ENCODE measurements around the gene RNF26.

Gene RNF26

DNA sequence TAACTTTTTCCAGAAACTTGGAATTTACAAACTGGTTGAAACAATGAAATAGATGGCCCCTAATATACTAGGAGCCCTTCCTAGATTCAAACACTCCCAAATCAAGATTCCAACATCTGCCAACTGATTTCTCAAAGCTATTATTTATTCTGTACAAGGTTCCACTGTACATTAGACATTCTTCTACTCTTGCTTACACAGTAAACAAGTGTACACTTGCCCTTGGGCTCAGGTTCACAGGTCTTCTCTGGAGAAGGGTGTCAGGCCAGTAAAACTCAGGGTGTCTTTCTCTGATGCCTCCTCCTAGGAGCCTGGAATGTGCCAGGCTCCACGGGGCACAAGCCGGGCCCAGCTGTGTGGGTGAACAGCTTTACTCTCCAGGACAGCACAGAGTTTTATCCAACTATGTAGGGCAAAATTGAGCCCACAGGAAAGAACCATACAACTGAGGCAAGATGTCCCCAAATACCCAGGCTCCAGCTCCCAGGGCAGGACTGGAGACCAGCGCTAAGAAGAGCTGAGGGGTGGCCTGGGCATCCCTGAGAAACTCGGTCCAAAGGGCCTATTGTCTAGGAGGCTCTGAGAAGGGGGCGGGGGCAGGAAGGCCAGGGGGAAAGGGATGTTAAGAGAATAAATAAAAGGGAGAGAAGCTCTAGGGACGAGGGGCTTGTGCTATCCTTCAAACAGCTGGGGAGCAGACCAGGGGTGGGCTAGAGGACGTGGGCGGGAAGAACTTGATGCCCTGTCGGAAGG lies 20.9 kb downstream of the RNF26 start:
- no peak for DNase-seq (ENCODE audit: low spot score)

DNA sequence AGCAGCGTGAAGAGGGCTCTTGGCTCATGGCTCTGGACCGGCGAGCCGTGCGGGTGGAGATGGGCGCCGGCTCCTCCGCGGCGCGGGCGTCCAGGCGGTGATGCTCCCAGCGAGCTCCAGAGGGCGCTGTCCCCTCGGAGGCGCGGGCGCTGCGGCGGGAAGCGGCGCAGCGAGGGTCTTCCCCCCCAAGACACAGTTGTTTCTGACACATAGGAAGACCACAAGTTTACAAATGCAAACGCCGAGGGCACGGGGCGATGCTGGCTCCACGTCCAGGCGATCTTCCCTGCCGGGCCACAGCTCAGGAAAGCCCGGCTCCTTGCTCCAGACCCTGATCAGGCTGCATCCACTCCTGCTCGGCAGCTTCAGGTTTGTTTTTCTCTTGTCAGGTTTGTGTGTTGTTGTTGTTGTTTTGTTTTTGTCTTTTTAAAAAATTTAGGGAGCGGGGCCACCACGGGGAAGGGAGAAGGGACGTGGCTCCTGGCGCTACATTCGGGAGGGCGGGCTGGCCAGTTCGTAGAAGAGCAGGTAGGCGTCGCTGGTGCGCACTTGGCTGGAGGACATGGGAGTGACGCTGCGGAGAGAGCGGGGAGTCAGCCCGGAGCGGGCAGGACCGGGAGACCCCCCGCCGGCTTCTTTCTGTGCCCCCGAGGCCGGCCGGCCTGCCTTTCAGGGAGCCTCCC lies 22.2 kb downstream of the RNF26 start:
- DNase-seq (ENCODE audit: low spot score), result peak; percentile 65

DNA sequence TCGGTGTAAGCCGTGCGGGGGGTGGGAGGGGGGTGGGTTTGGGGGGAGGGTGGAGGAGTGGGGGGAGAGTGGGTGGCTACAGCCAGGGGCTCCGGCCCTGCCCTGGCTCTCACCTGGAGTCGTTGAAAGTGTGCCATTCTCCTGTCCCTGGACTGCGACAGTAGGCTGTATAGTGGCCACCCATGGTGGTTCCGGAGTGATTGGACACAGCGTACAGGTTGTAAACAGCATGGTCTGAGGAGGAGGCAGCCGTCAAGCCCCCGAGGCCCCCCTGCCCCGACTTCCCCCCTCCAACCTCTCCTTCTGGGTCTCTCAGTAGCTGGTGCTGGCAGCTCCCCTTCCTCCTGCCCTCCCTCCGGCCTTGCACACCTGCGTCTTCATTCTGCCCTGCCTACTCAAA lies 22.7 kb downstream of the RNF26 start:
- no peak for DNase-seq (ENCODE audit: low spot score)

DNA sequence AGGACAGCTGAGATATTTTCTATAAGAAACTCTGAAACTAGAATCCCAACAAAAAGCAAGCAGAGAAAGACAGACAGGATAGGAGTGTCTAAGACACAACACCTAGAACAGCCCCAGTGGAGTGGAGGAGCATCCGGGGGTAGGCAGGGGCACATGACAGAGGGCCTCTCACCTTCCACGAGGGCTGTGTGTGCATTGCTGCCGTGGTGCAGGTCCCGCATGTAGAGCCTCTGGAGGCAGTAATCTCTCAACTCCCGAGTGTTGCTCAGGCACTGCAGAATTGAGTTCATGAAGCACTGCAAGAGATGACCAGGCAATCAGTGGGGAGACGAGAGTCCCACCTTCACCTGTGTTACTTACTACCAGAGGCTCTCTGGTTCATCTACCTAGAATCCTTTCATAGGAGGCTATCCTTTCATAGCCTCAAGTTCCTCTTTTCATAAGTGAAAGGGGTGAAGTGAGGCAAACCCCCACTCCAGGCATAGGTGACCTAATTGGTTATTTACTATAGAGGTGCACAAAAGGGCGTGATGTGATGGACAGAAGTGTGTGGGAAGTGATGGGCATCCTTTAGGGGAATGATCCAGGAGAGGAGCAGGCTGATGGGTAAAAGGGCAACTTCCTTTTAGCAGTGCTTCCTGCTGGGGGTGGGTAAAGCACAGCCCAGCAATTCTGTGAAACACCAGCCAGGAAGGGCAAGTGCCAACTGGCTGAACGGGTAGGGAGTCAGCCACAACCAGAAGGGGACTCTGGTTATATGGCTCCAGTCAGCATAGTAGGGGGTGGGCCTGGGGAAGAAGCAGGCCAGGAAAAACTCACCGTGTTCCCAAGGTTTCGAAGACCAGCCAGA lies 25.3 kb downstream of the RNF26 start:
- no peak for DNase-seq (ENCODE audit: low spot score)

DNA sequence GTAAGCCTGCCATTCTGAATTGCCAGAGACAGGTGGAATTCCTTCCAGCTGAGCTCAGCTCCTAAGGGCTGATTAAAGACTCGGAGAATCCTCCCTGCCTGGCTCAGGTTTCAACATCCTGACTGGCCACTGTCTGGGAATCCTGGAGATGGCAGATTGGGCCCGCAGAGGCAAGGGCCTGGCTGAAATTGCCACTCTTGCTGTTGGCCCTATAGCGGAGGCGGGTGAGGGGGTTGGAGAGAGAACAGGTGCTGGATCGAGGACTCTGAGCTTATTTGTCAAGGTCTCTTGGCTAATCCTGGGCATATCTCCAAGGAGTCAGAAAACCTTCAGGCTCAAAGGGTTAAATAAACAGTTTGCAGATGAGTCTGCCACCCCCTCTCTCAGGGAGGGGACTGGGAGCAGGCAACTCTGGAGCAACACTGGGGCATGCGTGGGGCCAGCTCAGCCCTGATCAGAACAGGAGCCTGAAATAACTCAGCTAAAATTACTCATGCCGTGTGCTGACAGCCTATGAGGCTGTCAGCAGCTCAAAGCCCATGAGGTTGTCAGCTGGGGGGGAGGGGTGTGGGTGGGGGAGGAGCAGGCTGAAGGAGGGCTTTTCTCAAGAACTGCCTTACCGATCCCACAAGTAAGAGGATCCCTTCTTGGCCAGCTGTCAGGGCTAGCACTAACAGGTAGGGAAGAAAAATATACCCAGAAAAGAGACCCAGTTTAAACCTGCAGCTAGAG lies 26.9 kb downstream of the RNF26 start:
- DNase-seq (ENCODE audit: low spot score), result no peak

DNA sequence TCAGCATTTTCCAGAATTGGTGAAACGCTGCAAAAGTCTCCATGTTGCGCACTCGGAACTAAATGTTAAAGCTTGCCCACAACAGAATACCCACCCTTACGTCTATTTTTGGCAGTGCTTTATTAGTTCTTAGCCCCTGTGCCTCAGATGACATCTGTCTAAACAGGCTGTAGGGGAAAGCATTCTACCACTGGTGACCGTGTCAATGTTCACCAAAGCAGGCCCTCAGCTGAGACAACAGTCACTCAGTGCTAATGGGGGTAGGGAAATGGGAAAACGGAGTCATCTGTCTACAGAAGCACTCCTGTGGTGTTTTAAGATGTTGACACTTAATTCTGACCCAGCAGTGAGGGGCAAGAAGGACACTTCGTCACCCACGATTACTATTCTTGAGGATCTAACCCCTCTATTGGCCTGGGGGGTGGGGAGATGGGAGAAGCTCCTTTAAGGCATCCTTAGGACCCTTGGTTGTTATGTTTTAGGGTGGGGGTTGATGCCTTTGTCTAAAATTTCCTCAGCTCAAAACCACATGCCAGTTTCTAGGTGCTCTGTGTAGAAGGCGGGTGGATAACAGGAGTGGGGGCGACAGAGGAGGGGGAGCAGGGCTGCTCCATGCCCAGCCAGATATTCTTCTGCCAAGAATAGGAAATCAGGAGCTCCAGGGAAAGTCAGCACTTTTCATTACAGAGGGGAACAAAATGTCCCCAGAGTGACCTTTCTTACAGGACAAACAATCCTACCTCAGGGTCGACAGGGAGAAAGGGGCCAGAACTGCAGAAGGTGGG lies 27.8 kb downstream of the RNF26 start:
- no peak for DNase-seq (ENCODE audit: low spot score)

GRCh38 chr11:119362741-119363080 lies 28.4 kb downstream of the RNF26 start:
- no peak for DNase-seq (ENCODE audit: low spot score)

DNA sequence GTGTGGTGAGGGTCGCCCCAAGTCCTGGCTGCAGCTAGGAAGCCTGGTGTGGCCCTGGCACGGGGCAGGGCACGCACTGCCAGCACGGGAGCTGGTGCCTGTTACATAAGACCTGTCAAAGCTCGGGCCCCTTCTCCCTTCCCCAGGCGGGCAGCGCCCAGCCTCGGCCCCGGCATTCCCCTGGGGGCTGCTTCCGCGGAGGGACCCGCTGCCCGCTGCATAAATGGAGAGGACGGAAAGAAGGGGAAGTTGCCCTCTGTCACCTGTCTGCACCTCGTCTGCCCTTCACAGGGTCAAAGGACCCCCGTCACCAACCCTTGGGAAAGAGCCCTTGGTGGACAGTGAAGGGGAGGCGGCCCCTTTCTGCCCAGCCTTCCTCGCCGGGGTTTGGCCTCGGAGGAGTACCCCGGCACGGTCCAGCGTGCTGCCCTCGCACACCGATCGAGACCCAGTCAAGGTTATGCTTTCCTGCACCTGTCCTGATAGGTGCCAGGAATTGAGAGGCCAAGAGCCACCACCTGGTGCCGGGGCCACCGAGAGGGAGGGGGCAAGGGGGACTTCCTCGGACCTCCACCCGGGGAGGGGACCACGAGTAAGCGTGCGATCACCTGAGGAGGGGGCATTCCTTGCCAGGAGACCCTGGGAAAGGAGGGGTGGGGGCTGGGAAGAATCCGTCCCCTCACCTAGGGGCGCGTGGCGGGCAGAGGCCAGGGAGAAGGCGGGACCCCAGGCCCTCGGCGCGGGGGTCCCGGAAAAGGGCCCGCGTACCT lies 28.9 kb downstream of the RNF26 start:
- DNase-seq (ENCODE audit: low spot score), result no peak

GRCh38 chr11:119363851-119364590 lies 29.7 kb downstream of the RNF26 start:
- peak; percentile 52 for DNase-seq (ENCODE audit: low spot score)

- no peak for DNase-seq (ENCODE audit: low spot score)
These were observed 30.8 kb downstream of the RNF26 start for GRCh38 chr11:119365071-119365591.

GRCh38 chr11:119366690-119367620 lies 32.6 kb downstream of the RNF26 start:
- no peak for DNase-seq (ENCODE audit: low spot score)

- no peak for DNase-seq (ENCODE audit: low spot score)
These were observed 33.4 kb downstream of the RNF26 start for GRCh38 chr11:119367661-119368120.

DNA sequence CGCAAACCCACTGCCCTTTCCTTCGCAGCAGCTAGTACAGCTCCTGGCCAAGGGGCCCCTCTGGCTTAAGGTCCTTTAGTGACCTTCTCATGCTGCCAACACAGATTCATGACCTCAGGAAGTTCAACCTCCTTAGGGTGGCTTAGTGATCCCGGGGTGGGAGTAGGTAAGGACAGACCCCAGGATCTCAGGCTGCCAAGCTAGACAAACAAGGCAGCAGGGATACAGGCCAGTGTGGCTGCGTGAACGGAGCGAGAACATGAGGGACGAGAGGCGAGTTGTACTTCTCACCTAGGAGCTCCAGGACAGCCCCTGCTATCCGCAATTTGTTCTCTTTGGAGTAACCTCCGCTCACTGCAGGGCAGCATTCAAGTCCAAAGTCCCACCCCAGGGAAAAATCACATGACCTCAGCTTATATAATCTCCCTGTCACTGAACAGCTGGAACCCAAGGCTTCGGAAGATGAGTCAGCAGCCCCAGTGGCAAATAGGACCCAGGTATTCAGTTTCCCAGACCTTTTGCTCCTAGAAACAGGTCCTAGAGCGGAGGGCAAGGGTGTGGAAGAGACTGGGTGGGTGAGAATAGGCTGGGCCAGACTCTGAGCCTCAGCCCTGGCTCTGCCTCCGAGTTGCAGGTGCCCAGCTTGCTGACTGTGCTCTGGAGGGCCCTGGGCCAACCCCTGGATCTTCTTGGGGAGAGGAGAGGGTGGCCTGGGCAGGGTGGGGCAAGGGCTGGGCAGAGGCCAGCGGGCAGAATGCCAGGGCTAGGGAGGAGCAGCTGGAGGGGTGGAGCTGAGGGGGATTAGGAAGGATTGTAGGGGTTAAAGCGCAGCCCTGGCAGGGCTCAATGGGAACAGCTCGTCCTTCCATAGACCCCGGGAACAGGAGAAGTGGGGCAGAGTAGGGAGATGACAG lies 34.1 kb downstream of the RNF26 start:
- DNase-seq (ENCODE audit: low spot score), result no peak

DNA sequence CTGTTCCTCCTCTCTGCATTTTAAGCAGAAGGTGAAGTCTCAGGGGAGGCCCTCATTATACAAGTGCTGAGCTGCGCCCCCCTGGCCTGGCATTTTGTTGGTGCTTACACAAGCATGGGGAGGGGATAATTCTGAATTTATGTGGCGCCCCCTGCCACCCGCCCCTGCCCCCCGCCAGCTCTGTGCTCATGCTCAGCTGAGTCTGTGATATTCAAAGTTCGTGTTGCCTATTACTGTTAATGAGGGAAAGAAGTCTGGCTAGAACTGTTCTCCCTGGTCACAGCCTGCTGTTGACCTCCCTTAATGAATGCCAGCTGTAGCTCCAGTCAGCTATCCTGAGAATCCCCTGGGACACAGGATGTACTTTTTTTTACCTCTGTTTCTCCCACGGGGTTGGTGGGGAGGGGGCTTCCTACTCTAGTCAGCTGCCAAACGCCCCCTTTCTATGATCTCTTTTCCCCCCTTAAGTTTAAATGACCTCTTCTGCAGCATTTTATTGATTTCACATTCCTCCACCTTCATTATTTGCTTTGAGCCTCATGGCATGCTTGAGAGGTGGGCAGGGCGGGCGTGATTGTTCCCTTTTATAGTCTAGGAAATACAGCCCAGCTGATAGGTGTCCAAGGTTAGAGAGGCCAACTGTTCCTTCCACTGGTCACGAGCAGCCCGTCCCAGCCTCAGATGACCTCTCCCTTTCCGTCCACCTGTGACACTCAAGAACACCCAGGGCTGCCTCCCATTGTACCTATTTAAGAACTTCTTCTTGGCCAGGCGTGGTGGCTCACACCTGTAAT lies 35.0 kb downstream of the RNF26 start:
- DNase-seq (ENCODE audit: low spot score), result no peak

DNA sequence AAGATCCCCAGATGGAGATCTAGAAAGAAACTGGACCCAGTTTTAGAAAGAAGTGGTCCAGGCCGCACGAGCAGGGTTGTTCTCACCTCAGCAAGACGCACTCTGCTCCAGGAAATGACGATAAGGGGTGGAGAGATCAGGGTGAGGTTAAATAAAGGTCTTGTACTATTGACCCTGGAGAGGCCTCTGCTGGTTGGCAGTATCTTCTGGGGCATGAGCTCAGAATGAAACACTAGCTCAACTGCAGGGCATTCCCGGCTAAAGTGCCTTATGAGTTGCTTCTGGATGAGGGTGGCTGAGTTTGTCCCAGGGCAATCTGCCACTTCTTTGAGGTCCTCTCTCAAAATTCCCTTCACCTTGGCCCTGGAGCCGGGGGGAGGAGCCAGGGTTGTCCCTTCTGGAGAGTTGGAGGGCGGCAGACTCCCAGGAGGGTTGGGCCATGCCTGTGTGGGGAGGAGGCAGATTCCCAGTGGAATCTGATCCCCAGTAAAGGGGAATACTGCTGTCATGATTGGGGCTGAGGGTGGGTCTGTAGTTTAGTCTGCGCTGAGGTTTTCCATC lies 36.2 kb downstream of the RNF26 start:
- no peak for DNase-seq (ENCODE audit: low spot score)

- no peak for DNase-seq (ENCODE audit: low spot score)
These were observed 36.8 kb downstream of the RNF26 start for GRCh38 chr11:119371067-119371601.
